ENCODE measurements around the gene MTCH2. TPM values are rescaled to one million over a fixed set of nuclear protein-coding genes. Genes with fewer than 3 reads are reported as not detected.

Gene MTCH2
- polyA plus RNA-seq, 1 experiment: 194 TPM

GRCh38 chr11:47599902-47600301 is 42.5 kb downstream of the MTCH2 start:
- no peak overlapping the region for H3K27ac ChIP-seq (ENCODE audit: low read depth, low read length)
- ChIA-PET CTCF (no interaction called here), POLR2A (no interaction called here)
- H3K27me3 ChIP-seq (ENCODE audit: control insufficient read depth, insufficient read depth, low read length): peaks cover 9% of the 10 kb centered on the region
- no peak overlapping the region for H3K4me3 ChIP-seq (ENCODE audit: low read depth, low read length)
- DNase-seq (ENCODE audit: low read depth, low spot score): no peak
- TF ChIP-seq, protein P1, sequence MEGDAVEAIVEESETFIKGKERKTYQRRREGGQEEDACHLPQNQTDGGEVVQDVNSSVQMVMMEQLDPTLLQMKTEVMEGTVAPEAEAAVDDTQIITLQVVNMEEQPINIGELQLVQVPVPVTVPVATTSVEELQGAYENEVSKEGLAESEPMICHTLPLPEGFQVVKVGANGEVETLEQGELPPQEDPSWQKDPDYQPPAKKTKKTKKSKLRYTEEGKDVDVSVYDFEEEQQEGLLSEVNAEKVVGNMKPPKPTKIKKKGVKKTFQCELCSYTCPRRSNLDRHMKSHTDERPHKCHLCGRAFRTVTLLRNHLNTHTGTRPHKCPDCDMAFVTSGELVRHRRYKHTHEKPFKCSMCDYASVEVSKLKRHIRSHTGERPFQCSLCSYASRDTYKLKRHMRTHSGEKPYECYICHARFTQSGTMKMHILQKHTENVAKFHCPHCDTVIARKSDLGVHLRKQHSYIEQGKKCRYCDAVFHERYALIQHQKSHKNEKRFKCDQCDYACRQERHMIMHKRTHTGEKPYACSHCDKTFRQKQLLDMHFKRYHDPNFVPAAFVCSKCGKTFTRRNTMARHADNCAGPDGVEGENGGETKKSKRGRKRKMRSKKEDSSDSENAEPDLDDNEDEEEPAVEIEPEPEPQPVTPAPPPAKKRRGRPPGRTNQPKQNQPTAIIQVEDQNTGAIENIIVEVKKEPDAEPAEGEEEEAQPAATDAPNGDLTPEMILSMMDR (IDR thresholded peaks at IDR 0.05; ENCODE audit: low read depth, low read length): no peak
- no peaks in the 10 kb centered on the region for H3K9me3 ChIP-seq (ENCODE audit: control insufficient read depth, insufficient read depth, low read length)

GRCh38 chr11:47595967-47596366 is 46.4 kb downstream of the MTCH2 start:
- H3K27ac ChIP-seq (ENCODE audit: low read depth, low read length): no peak overlapping the region
- CTCF ChIA-PET: no interaction called here
- POLR2A ChIA-PET: no interaction called here
- peaks cover 42% of the 10 kb centered on the region for H3K27me3 ChIP-seq (ENCODE audit: control insufficient read depth, insufficient read depth, low read length)
- no peak for DNase-seq (ENCODE audit: low read depth, low spot score)
- H3K4me3 ChIP-seq (ENCODE audit: low read depth, low read length): no peak overlapping the region
- no peaks in the 10 kb centered on the region for H3K9me3 ChIP-seq (ENCODE audit: control insufficient read depth, insufficient read depth, low read length)
- TF ChIP-seq, protein P1 (IDR thresholded peaks at IDR 0.05; ENCODE audit: low read depth, low read length): no peak

DNA sequence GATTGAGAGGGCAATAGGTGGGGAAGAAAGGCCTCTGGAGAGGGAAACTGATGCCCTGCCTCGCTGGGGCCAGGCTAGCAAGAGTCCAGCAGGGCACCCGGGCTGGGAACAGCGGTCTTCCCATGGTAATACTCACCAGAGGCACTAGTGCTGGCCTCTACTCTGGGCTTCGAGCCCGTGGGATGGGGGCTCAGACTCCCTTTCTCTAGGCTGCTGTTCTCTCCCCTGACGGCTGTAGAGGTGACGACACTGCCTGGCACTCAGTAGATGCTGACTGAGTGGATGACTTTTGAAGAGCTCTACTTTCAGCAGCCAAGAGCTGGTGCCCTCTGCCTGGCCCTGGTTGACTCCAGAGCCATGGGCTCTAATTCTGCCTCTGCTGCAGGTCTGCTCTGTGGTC is 47.3 kb downstream of the MTCH2 start:
- ChIA-PET POLR2A (interaction anchor here (1.5 to 1.6 kb wide), 2 partner anchors 11 to 13 kb away, joined by 3 read pairs; no protein-coding TSS in a partner anchor), CTCF (no interaction called here)
- H3K27ac ChIP-seq (ENCODE audit: low read depth, low read length): no peak overlapping the region
- TF ChIP-seq, protein P1 (IDR thresholded peaks at IDR 0.05; ENCODE audit: low read depth, low read length): no peak
- no peak overlapping the region for H3K4me3 ChIP-seq (ENCODE audit: low read depth, low read length)
- H3K27me3 ChIP-seq (ENCODE audit: control insufficient read depth, insufficient read depth, low read length): peaks cover 45% of the 10 kb centered on the region
- peaks cover 5% of the 10 kb centered on the region; the same call in 1 of the 2 replicates for H3K9me3 ChIP-seq (ENCODE audit: control insufficient read depth, insufficient read depth, low read length)
- DNase-seq (ENCODE audit: low read depth, low spot score): no peak

DNA sequence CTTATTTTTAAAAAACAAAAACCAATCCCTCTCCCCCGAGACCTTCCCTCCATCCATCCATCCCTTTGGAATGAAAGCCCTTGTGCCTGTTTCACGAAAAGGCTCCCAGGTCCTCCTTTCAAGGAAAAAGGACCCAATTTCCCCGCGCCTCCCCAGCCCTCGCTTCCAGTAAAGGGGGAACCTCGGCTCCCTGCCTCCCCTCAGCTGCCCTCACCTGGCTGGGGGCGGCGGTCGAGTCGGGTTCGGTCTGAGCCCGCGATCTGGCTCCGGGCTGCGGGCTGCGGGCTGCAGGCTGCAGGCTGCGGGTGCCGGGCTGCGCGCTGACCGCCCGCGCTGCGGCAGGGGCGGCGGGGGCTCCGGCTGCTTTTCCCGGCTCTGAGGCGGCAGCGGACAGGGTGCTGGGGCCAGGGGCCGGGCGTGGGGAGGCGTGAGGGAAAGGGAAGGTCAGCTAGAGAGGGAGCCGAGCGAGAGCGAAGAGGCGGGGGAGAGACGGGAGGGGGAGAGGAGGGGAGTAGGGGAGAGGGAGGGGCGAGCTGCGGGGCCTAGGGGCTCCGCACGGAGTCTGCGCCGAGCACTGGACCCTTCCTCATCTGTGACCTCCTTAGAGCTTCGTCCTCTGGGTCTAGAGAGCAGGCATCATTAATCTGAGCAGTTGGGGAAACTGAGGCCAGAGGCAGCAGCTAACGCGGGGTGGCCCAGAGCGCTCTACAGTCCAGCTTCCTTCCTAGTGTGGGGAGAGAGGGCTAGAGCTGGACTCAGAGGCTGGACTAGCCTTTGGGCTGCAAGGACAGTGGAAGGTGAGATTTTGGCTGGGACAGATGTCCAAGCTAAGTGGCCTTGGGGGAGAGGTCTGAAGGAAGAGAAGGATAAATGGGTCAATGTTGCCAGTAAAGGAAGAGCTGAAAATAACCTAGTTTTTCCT is 48.2 kb downstream of the MTCH2 start, which contains the start of gene C1QTNF4:
C1QTNF4 (minus strand) TSS at position 478 of the 922 bp plus-strand sequence. CDS start 3,601 bp downstream, outside the sequence.
- TF ChIP-seq, protein P1 (IDR thresholded peaks at IDR 0.05; ENCODE audit: low read depth, low read length): no peak
- ChIA-PET CTCF (no interaction called here), POLR2A (interaction anchor here (1.5 to 1.6 kb wide), 2 partner anchors 10 to 14 kb away, joined by 3 read pairs; no protein-coding TSS in a partner anchor)
- H3K9me3 ChIP-seq (ENCODE audit: control insufficient read depth, insufficient read depth, low read length): peaks cover 8% of the 10 kb centered on the region; the same call in 1 of the 2 replicates
- peak within 1 kb of the TSS; percentile 48 for H3K4me3 ChIP-seq (ENCODE audit: low read depth, low read length)
- DNase-seq (ENCODE audit: low read depth, low spot score): no peak
- peaks cover 45% of the 10 kb centered on the region for H3K27me3 ChIP-seq (ENCODE audit: control insufficient read depth, insufficient read depth, low read length)
- H3K27ac ChIP-seq (ENCODE audit: low read depth, low read length): no peak within 1 kb of the TSS

- ChIA-PET CTCF (no interaction called here), POLR2A (no interaction called here)
Measured at GRCh38 chr11:47593492-47593933, 48.8 kb downstream of the MTCH2 start.

More at GRCh38 chr11:47593492-47593933, 48.8 kb downstream of the MTCH2 start:
- Histone ChIP-seq H3K9me3 (ENCODE audit: control insufficient read depth, insufficient read depth, low read length) (peaks cover 8% of the 10 kb centered on the region; the same call in 1 of the 2 replicates), H3K4me3 (ENCODE audit: low read depth, low read length) (no peak overlapping the region; the same call in 1 of the 2 replicates), H3K27ac (ENCODE audit: low read depth, low read length) (no peak overlapping the region), H3K27me3 (ENCODE audit: control insufficient read depth, insufficient read depth, low read length) (peaks cover 45% of the 10 kb centered on the region)
- TF ChIP-seq, protein P1 (IDR thresholded peaks at IDR 0.05; ENCODE audit: low read depth, low read length): no peak
- no peak for DNase-seq (ENCODE audit: low read depth, low spot score)
